ENCODE results near the gene AHSG. TPM values are rescaled to one million over a fixed set of nuclear protein-coding genes. Genes with fewer than 3 reads are reported as not detected.

The AHSG gene
- total RNA-seq, 1 experiment from 2014 or later = not detected

DNA sequence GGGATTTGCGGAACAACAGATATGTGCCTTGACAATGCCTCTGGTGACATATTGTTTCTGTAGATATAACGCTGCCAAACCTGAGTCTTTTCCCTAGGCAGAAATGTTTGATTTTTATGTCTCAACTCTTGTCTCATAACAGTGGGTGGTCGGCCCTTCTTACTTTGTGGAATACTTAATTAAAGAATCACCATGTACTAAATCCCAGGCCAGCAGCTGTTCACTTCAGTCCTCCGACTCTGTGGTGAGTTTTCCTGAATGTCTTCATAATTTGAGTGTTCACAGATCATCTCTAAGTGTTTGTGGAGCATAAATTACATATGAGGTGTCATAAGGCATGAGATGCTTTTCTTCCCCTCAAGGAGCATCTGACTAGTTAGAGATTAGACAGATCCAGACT is 33.2 kb downstream of the AHSG start:
- H3K36me3 Mint-ChIP-seq (ENCODE audit: insufficient read depth, unreplicated experiment) = no peaks in the 10 kb centered on the region
- TF ChIP-seq, protein P1, sequence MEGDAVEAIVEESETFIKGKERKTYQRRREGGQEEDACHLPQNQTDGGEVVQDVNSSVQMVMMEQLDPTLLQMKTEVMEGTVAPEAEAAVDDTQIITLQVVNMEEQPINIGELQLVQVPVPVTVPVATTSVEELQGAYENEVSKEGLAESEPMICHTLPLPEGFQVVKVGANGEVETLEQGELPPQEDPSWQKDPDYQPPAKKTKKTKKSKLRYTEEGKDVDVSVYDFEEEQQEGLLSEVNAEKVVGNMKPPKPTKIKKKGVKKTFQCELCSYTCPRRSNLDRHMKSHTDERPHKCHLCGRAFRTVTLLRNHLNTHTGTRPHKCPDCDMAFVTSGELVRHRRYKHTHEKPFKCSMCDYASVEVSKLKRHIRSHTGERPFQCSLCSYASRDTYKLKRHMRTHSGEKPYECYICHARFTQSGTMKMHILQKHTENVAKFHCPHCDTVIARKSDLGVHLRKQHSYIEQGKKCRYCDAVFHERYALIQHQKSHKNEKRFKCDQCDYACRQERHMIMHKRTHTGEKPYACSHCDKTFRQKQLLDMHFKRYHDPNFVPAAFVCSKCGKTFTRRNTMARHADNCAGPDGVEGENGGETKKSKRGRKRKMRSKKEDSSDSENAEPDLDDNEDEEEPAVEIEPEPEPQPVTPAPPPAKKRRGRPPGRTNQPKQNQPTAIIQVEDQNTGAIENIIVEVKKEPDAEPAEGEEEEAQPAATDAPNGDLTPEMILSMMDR (IDR thresholded peaks at IDR 0.05; ENCODE audit: unreplicated experiment) = no peak
- no peak overlapping the region for H3K27ac Mint-ChIP-seq (ENCODE audit: low read depth, unreplicated experiment)
- intact Hi-C loops (cut with micrococcal nuclease) = no loop called here
- no peaks in the 10 kb centered on the region for H3K27me3 Mint-ChIP-seq (ENCODE audit: insufficient read depth, unreplicated experiment)
- no peak for DNase-seq (ENCODE audit: unreplicated experiment)
- ChIA-PET POLR2A (interaction anchor here (1.0 kb wide), 1 partner anchor 14 kb away, joined by 3 read pairs; no protein-coding TSS in a partner anchor), CTCF (no interaction called here)
- peaks cover 22% of the 10 kb centered on the region for H3K4me1 Mint-ChIP-seq (ENCODE audit: insufficient read depth, unreplicated experiment)
- BruUV-seq (replicated peaks) = no TSS peak
- no peak overlapping the region for H3K4me3 Mint-ChIP-seq (ENCODE audit: unreplicated experiment)
- no peaks in the 10 kb centered on the region for H3K9me3 Mint-ChIP-seq (ENCODE audit: unreplicated experiment)

DNA sequence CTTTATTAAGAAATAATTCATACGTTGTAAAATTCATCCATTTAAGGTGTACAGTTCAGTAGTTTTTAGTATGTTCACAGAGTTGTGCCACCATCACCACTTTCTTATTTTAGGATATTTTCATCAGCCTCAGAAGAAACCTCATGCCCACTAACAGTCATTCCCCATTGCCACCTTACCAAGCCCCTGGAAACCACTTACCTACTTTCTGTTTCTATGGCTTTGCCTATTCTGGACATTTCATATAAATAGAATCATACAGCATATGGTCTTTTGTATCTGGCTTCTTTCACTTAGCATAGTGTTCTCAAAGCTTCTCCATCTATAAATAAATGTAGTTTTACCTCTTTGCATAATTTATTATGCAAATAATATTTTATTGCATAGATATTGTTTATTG is 34.0 kb downstream of the AHSG start:
- Mint-ChIP-seq H3K27me3 (ENCODE audit: insufficient read depth, unreplicated experiment) (no peaks in the 10 kb centered on the region), H3K4me1 (ENCODE audit: insufficient read depth, unreplicated experiment) (peaks cover 16% of the 10 kb centered on the region), H3K4me3 (ENCODE audit: unreplicated experiment) (no peak overlapping the region), H3K9me3 (ENCODE audit: unreplicated experiment) (no peaks in the 10 kb centered on the region), H3K27ac (ENCODE audit: low read depth, unreplicated experiment) (no peak overlapping the region), H3K36me3 (ENCODE audit: insufficient read depth, unreplicated experiment) (no peaks in the 10 kb centered on the region)
- intact Hi-C loops (cut with micrococcal nuclease) = no loop called here
- ChIA-PET CTCF (interaction anchor here (0.5 kb wide), 1 partner anchor 28 kb away, joined by 4 read pairs; no protein-coding TSS in a partner anchor), POLR2A (interaction anchor here (1.0 kb wide), 1 partner anchor 15 kb away, joined by 3 read pairs; no protein-coding TSS in a partner anchor)
- no peak for DNase-seq (ENCODE audit: unreplicated experiment)
- TF ChIP-seq, protein P1 (IDR thresholded peaks at IDR 0.05; ENCODE audit: unreplicated experiment) = no peak
- no TSS peak for BruUV-seq (replicated peaks)

DNA sequence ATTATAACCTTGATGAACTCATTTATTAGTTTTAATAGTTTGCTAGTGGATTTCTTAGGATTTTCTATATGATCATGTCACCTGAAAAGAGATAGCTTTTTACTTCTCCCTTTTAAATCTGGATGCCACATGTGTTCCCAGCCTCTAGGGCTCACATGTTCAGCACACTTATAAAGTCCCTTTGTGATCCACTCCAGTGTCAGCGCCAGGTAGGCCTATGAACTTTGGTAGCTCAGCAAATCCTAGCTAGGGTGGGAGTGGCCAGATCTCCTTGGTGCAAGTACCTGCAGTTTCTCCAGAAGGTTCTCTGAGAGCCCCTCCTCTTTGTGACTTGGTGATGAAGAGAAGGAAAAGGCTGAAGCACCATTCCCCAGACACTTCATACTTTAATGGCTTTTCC is 36.0 kb downstream of the AHSG start:
- POLR2A ChIA-PET = interaction anchor here (1.6 kb wide), 1 partner anchor 20 kb away, joined by 3 read pairs; no protein-coding TSS in a partner anchor
- no peaks in the 10 kb centered on the region for H3K27me3 Mint-ChIP-seq (ENCODE audit: insufficient read depth, unreplicated experiment)
- TF ChIP-seq, protein P1 (IDR thresholded peaks at IDR 0.05; ENCODE audit: unreplicated experiment) = no peak
- BruUV-seq (replicated peaks) = no TSS peak
- H3K27ac Mint-ChIP-seq (ENCODE audit: low read depth, unreplicated experiment) = no peak overlapping the region
- no peaks in the 10 kb centered on the region for H3K36me3 Mint-ChIP-seq (ENCODE audit: insufficient read depth, unreplicated experiment)
- peaks cover 9% of the 10 kb centered on the region for H3K4me1 Mint-ChIP-seq (ENCODE audit: insufficient read depth, unreplicated experiment)
- H3K9me3 Mint-ChIP-seq (ENCODE audit: unreplicated experiment) = no peaks in the 10 kb centered on the region
- no peak for DNase-seq (ENCODE audit: unreplicated experiment)
- CTCF ChIA-PET = no interaction called here
- intact Hi-C loops (cut with micrococcal nuclease) = no loop called here
- H3K4me3 Mint-ChIP-seq (ENCODE audit: unreplicated experiment) = no peak overlapping the region

DNA sequence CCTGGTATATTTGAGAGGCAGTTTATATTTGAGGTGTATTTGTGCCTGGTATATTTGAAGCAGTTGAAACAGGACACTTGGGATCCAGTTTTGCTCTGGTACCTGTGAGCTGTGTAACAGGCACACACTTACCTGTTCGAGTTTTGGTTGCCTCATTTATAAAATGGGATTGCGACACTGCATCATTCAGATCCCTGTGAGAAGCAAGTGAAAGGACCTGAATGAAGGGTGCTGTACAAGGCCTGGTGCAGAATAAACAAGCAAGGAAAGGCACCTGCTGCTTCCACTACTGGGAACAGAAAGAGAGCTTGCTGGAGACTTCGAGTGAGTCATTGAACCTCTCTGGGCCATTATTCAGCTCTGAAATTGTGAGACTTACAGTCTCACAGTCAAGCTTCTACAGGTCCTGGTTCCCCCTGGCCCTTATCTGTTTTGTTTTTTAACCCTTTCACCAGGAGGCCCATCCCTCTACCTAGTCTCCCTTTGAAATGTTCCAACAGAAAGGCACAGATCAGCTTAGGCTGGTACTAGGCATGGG is 38.9 kb downstream of the AHSG start:
- Mint-ChIP-seq H3K36me3 (ENCODE audit: insufficient read depth, unreplicated experiment) (no peaks in the 10 kb centered on the region), H3K9me3 (ENCODE audit: unreplicated experiment) (no peaks in the 10 kb centered on the region)
- BruUV-seq (replicated peaks) = no TSS peak

More for the DNA sequence above, 38.9 kb downstream of the AHSG start:
- Mint-ChIP-seq H3K27me3 (ENCODE audit: insufficient read depth, unreplicated experiment) (no peaks in the 10 kb centered on the region), H3K4me3 (ENCODE audit: unreplicated experiment) (no peak overlapping the region), H3K4me1 (ENCODE audit: insufficient read depth, unreplicated experiment) (no peaks in the 10 kb centered on the region), H3K27ac (ENCODE audit: low read depth, unreplicated experiment) (no peak overlapping the region)
- ChIA-PET CTCF (interaction anchor here (2.0 kb wide), 1 partner anchor 35 kb away, joined by 9 read pairs; no protein-coding TSS in a partner anchor), POLR2A (interaction anchor here (1.0 to 1.2 kb wide), 4 partner anchors 9 to 130 kb away, joined by 3 read pairs; no protein-coding TSS in a partner anchor)
- peak; percentile 52 for DNase-seq (ENCODE audit: unreplicated experiment)
- intact Hi-C loops (cut with micrococcal nuclease) = no loop called here
- TF ChIP-seq, protein P1 (IDR thresholded peaks at IDR 0.05; ENCODE audit: unreplicated experiment) = no peak

Measured in MCF 10A (cell line).